ENCODE data around the gene ABCD3. TPM values are rescaled to one million over a fixed set of nuclear protein-coding genes. Genes with fewer than 3 reads are reported as not detected.

ABCD3 gene
- total RNA-seq, 1 experiment from 2014 or later, result 26.5 TPM

- intact Hi-C loops (cut with micrococcal nuclease), result no loop called here
Measured at GRCh38 chr1:94395748-94396309, 22.4 kb upstream of the ABCD3 start.

GRCh38 chr1:94396356-94397010 lies 21.7 kb upstream of the ABCD3 start:
- intact Hi-C loops (cut with micrococcal nuclease), result no loop called here
- H3K4me3 Mint-ChIP-seq (ENCODE audit: unreplicated experiment), result no peak overlapping the region
- no TSS peak for BruUV-seq (replicated peaks)
- ChIA-PET CTCF (interaction anchor here (0.8 to 1.3 kb wide), 2 partner anchors 15 to 27 kb away, joined by 4 to 5 read pairs; no protein-coding TSS in a partner anchor), POLR2A (interaction anchor here (0.6 to 1.6 kb wide), 3 partner anchors 16 to 21 kb away, joined by 3 to 7 read pairs (median 4); partner anchors contain the start of gene ABCD3)
- no peaks in the 10 kb centered on the region for H3K4me1 Mint-ChIP-seq (ENCODE audit: insufficient read depth, unreplicated experiment)
- H3K36me3 Mint-ChIP-seq (ENCODE audit: insufficient read depth, unreplicated experiment), result no peaks in the 10 kb centered on the region
- H3K27me3 Mint-ChIP-seq (ENCODE audit: insufficient read depth, unreplicated experiment), result peaks cover 12% of the 10 kb centered on the region
- H3K9me3 Mint-ChIP-seq (ENCODE audit: unreplicated experiment), result peaks cover 7% of the 10 kb centered on the region
- no peak for TF ChIP-seq CTCF (IDR thresholded peaks at IDR 0.05; ENCODE audit: unreplicated experiment)
- peak overlapping the region; percentile 74 for H3K27ac Mint-ChIP-seq (ENCODE audit: low read depth, unreplicated experiment)
- DNase-seq (ENCODE audit: unreplicated experiment), result no peak

More at GRCh38 chr1:94395748-94396309, 22.4 kb upstream of the ABCD3 start:
- peak overlapping the region; percentile 74 for H3K27ac Mint-ChIP-seq (ENCODE audit: low read depth, unreplicated experiment)
- no peak overlapping the region for H3K4me3 Mint-ChIP-seq (ENCODE audit: unreplicated experiment)
- H3K4me1 Mint-ChIP-seq (ENCODE audit: insufficient read depth, unreplicated experiment), result no peaks in the 10 kb centered on the region
- ChIA-PET POLR2A (interaction anchor here (0.6 to 1.6 kb wide), 2 partner anchors 17 to 22 kb away, joined by 3 to 7 read pairs; partner anchors contain the start of gene ABCD3), CTCF (interaction anchor here (1.3 kb wide), 1 partner anchor 28 kb away, joined by 4 read pairs; no protein-coding TSS in a partner anchor)
- no peak for DNase-seq (ENCODE audit: unreplicated experiment)
- H3K36me3 Mint-ChIP-seq (ENCODE audit: insufficient read depth, unreplicated experiment), result no peaks in the 10 kb centered on the region
- no peak for TF ChIP-seq CTCF (IDR thresholded peaks at IDR 0.05; ENCODE audit: unreplicated experiment)
- peaks cover 12% of the 10 kb centered on the region for H3K27me3 Mint-ChIP-seq (ENCODE audit: insufficient read depth, unreplicated experiment)
- H3K9me3 Mint-ChIP-seq (ENCODE audit: unreplicated experiment), result peaks cover 7% of the 10 kb centered on the region
- no TSS peak for BruUV-seq (replicated peaks)

GRCh38 chr1:94398356-94398755 lies 19.8 kb upstream of the ABCD3 start:
- ChIA-PET CTCF (no interaction called here), POLR2A (no interaction called here)
- Mint-ChIP-seq H3K36me3 (ENCODE audit: insufficient read depth, unreplicated experiment) (no peaks in the 10 kb centered on the region), H3K27ac (ENCODE audit: low read depth, unreplicated experiment) (no peak overlapping the region), H3K4me3 (ENCODE audit: unreplicated experiment) (no peak overlapping the region), H3K9me3 (ENCODE audit: unreplicated experiment) (peaks cover under 1% of the 10 kb centered on the region), H3K4me1 (ENCODE audit: insufficient read depth, unreplicated experiment) (no peaks in the 10 kb centered on the region), H3K27me3 (ENCODE audit: insufficient read depth, unreplicated experiment) (peaks cover 3% of the 10 kb centered on the region)
- intact Hi-C loops (cut with micrococcal nuclease), result no loop called here
- no TSS peak for BruUV-seq (replicated peaks)
- TF ChIP-seq CTCF (IDR thresholded peaks at IDR 0.05; ENCODE audit: unreplicated experiment), result no peak
- DNase-seq (ENCODE audit: unreplicated experiment), result no peak

GRCh38 chr1:94399453-94399852 lies 18.7 kb upstream of the ABCD3 start:
- CTCF ChIA-PET, result interaction anchor here (1.0 kb wide), 1 partner anchor 360 kb away, joined by 6 read pairs; no protein-coding TSS in a partner anchor
- no peak for DNase-seq (ENCODE audit: unreplicated experiment)
- intact Hi-C loops (cut with micrococcal nuclease), result no loop called here

More at GRCh38 chr1:94399453-94399852, 18.7 kb upstream of the ABCD3 start:
- no peaks in the 10 kb centered on the region for H3K9me3 Mint-ChIP-seq (ENCODE audit: unreplicated experiment)
- H3K36me3 Mint-ChIP-seq (ENCODE audit: insufficient read depth, unreplicated experiment), result no peaks in the 10 kb centered on the region
- no peak for TF ChIP-seq CTCF (IDR thresholded peaks at IDR 0.05; ENCODE audit: unreplicated experiment)
- POLR2A ChIA-PET, result interaction anchor here (3.4 kb wide), 1 partner anchor 18 kb away, joined by 11 read pairs; no protein-coding TSS in a partner anchor
- no peak overlapping the region for H3K4me3 Mint-ChIP-seq (ENCODE audit: unreplicated experiment)
- no TSS peak for BruUV-seq (replicated peaks)
- no peak overlapping the region for H3K27ac Mint-ChIP-seq (ENCODE audit: low read depth, unreplicated experiment)
- no peaks in the 10 kb centered on the region for H3K4me1 Mint-ChIP-seq (ENCODE audit: insufficient read depth, unreplicated experiment)
- no peaks in the 10 kb centered on the region for H3K27me3 Mint-ChIP-seq (ENCODE audit: insufficient read depth, unreplicated experiment)
